Type B pancreatic cell (in vitro differentiated cells): ENCODE data around the gene APBA2. TPM values are rescaled to one million over a fixed set of nuclear protein-coding genes. Genes with fewer than 3 reads are reported as not detected.

Experiments
- DNase-seq: peaks from one replicate; pipeline ENCODE4 v3.0.0; 2021; ENCODE audit warnings: mixed read lengths; ENCODE audit not compliant: unreplicated experiment; ENCODE audit errors: extremely low spot score
- H3K27ac Mint-ChIP-seq: 2 replicates; pipeline ENCODE4 v1.8.0; 2021; ENCODE audit warnings: mild to moderate bottlenecking, mixed read lengths
- H3K27me3 Mint-ChIP-seq: 2 replicates; pipeline ENCODE4 v1.8.0; 2021; ENCODE audit warnings: mixed read lengths
- H3K36me3 Mint-ChIP-seq: 2 replicates; pipeline ENCODE4 v1.8.0; 2021; ENCODE audit warnings: mixed read lengths
- H3K4me1 Mint-ChIP-seq: one replicate; pipeline ENCODE4 v1.8.0; 2021; ENCODE audit warnings: mixed read lengths; ENCODE audit not compliant: unreplicated experiment
- H3K4me3 Mint-ChIP-seq: 2 replicates; pipeline ENCODE4 v1.8.0; 2021; ENCODE audit warnings: mild to moderate bottlenecking, mixed read lengths
- H3K9me3 Mint-ChIP-seq: 2 replicates; pipeline ENCODE4 v1.8.0; 2021; ENCODE audit warnings: mixed read lengths
- CTCF ChIP-seq: fragments of 200-600 bp; sonication (generic); conservative IDR thresholded peaks from 2 replicates; pipeline ENCODE4 v1.5.0; 2021; ENCODE audit warnings: antibody characterized with exemption, mild to moderate bottlenecking
- total RNA-seq: library from RNA; stranded (reverse); gene quantifications from 2 replicates; pipeline ENCODE4 v1.2.1, GENCODE V29; 2021; ENCODE audit warnings: low replicate concordance

Gene APBA2
- total RNA-seq, 1 donor from 2014 or later: 33.3 TPM

GRCh38 chr15:28944286-28944685 is 58.5 kb downstream of the APBA2 start:
- H3K4me1 Mint-ChIP-seq: peaks cover 8% of the 10 kb centered on the region
- TF ChIP-seq CTCF: no peak
- DNase-seq: no peak

GRCh38 chr15:28944696-28945300 is 59.0 kb downstream of the APBA2 start:
- DNase-seq: no peak
- no peak for TF ChIP-seq CTCF
- Mint-ChIP-seq H3K27me3 (no peaks in the 10 kb centered on the region), H3K27ac (no peak overlapping the region), H3K36me3 (peaks cover 12% of the 10 kb centered on the region), H3K4me1 (peaks cover 8% of the 10 kb centered on the region), H3K9me3 (no peaks in the 10 kb centered on the region), H3K4me3 (no peak overlapping the region)

More at GRCh38 chr15:28944286-28944685, 58.5 kb downstream of the APBA2 start:
- Mint-ChIP-seq H3K9me3 (no peaks in the 10 kb centered on the region), H3K36me3 (peaks cover 12% of the 10 kb centered on the region), H3K27me3 (no peaks in the 10 kb centered on the region), H3K4me3 (no peak overlapping the region), H3K27ac (no peak overlapping the region)

GRCh38 chr15:28945626-28946230 is 60.0 kb downstream of the APBA2 start:
- TF ChIP-seq CTCF: no peak
- no peak for DNase-seq
- no peaks in the 10 kb centered on the region for H3K27me3 Mint-ChIP-seq
- H3K9me3 Mint-ChIP-seq: no peaks in the 10 kb centered on the region
- peaks cover 12% of the 10 kb centered on the region for H3K36me3 Mint-ChIP-seq
- H3K4me1 Mint-ChIP-seq: peaks cover 8% of the 10 kb centered on the region
- H3K4me3 Mint-ChIP-seq: no peak overlapping the region
- H3K27ac Mint-ChIP-seq: no peak overlapping the region

GRCh38 chr15:28946803-28947202 is 61.0 kb downstream of the APBA2 start:
- DNase-seq: no peak
- H3K27me3 Mint-ChIP-seq: no peaks in the 10 kb centered on the region
- no peak for TF ChIP-seq CTCF
- H3K9me3 Mint-ChIP-seq: no peaks in the 10 kb centered on the region
- H3K4me1 Mint-ChIP-seq: peaks cover 8% of the 10 kb centered on the region
- no peak overlapping the region for H3K27ac Mint-ChIP-seq
- H3K4me3 Mint-ChIP-seq: no peak overlapping the region
- peaks cover 8% of the 10 kb centered on the region for H3K36me3 Mint-ChIP-seq

GRCh38 chr15:28947221-28947674 is 61.5 kb downstream of the APBA2 start:
- Mint-ChIP-seq H3K27me3 (no peaks in the 10 kb centered on the region), H3K4me1 (peaks cover 8% of the 10 kb centered on the region), H3K27ac (no peak overlapping the region), H3K9me3 (no peaks in the 10 kb centered on the region), H3K36me3 (peaks cover 8% of the 10 kb centered on the region), H3K4me3 (no peak overlapping the region)
- no peak for DNase-seq
- no peak for TF ChIP-seq CTCF
